ENCODE measurements around the gene PRKCI. TPM values are rescaled to one million over a fixed set of nuclear protein-coding genes. Genes with fewer than 3 reads are reported as not detected.

Gene PRKCI
- total and polyA plus RNA-seq, 9 of the 15 experiments (the other 6 are each of a cell fraction or from before 2014, with no cell fraction given) = 10.5 to 43.2 (median 31.4) TPM

GRCh38 chr3:170353485-170353884, 131.3 kb downstream of the PRKCI start:
- DNase-seq (ENCODE audit: extremely low read depth in 1 of 4, low spot score in 3 of 4) (no peak), ATAC-seq (no peak), FAIRE-seq (no peak)
- in situ Hi-C loops (cut with MboI) (no loop called here), intact Hi-C loops (cut with micrococcal nuclease) (loop anchor here (10.0 kb wide), 1 partner anchor 169 kb away; the partner anchor contains the start of gene PHC3)
- H3K9me3 ChIP-seq (replicated peaks; ENCODE audit: control insufficient read depth, insufficient read depth, low read depth, low read length) = no peaks in the 10 kb centered on the region
- no peak overlapping the region for H3K4me3 ChIP-seq
- no peaks in the 10 kb centered on the region for H3K9me1 ChIP-seq (ENCODE audit: control insufficient read depth, insufficient read depth, low read length)
- no peaks in the 10 kb centered on the region for H3K27me3 ChIP-seq (ENCODE audit: control insufficient read depth in 2 of 2, insufficient read depth in 2 of 2, low read length in 2 of 2)
- CTCF ChIA-PET (ENCODE audit: low intra/inter-chr PET ratio) = no interaction called here
- no peak overlapping the region for H3K27ac ChIP-seq (ENCODE audit: extremely low read depth, low read depth, low read length)
- POLR2A ChIA-PET = interaction anchor here (1.2 kb wide), 1 partner anchor 13 kb away, joined by 3 read pairs; no protein-coding TSS in a partner anchor
- peaks cover 7% of the 10 kb centered on the region for H3K79me2 ChIP-seq (ENCODE audit: control insufficient read depth, insufficient read depth, low read length)
- TF ChIP-seq ZNF347 (CRISPR knock-in tag; IDR thresholded peaks at IDR 0.05; ENCODE audit: low read depth) (no peak), HDAC8 (tag; IDR thresholded peaks at IDR 0.05) (no peak), ZNF121 (CRISPR knock-in tag; conservative IDR thresholded peaks at IDR 0.05) (peak; percentile 39; the same call in 1 of the 2 replicates), CUX1 (CRISPR knock-in tag; IDR thresholded peaks at IDR 0.05) (no peak), MED1 (CRISPR knock-in tag; IDR thresholded peaks at IDR 0.05; ENCODE audit: borderline replicate concordance) (no peak), CCNT2 (IDR thresholded peaks at IDR 0.05; ENCODE audit: borderline replicate concordance, extremely low read depth, insufficient read length, low read depth, low read length) (no peak), RBM25 (IDR thresholded peaks at IDR 0.05; ENCODE audit: low read depth, low read length, severe bottlenecking) (peak; percentile 53)
- BruUV-seq (replicated peaks) = no TSS peak
- no peak overlapping the region for H3K9ac ChIP-seq (ENCODE audit: insufficient read depth in 1 of 2, low read depth in 2 of 2, low read length in 2 of 2)
- 0 out of 2 replicates have a peak overlapping the region, but pooled peaks have one; percentile 3 for H2AFZ ChIP-seq (ENCODE audit: low read depth, low read length)
- no peak overlapping the region for H3K4me2 ChIP-seq (ENCODE audit: insufficient read depth, low read length)
- peaks cover 3% of the 10 kb centered on the region; the same call in 1 of the 2 replicates for H4K20me1 ChIP-seq (replicated peaks; ENCODE audit: control insufficient read depth, insufficient read depth, low read length)
- H3K4me1 ChIP-seq (replicated peaks in 1 of 2; ENCODE audit: control insufficient read depth in 2 of 2, insufficient read depth in 2 of 2, low read length in 2 of 2) = peaks cover 7 to 20% of the 10 kb centered on the region in 2 experiments
- no peaks in the 10 kb centered on the region for H3K36me3 ChIP-seq (ENCODE audit: control insufficient read depth, insufficient read depth, low read length)

All from K562 (cell line).